NCI-H526 treated with DMSO at 0.1 percent for 48 hours (cell line): ENCODE results near the gene TMEM69.
"Not testable (repeated sequence)": the region's sequence is repeated elsewhere in the genome, so short reads cannot be mapped to it uniquely, and the experiment has no call there.

Experiments
- DNase-seq: peaks from one replicate; lab custom pipeline; 2025; lab: John Stamatoyannopoulos, UW

TMEM69 gene

DNA sequence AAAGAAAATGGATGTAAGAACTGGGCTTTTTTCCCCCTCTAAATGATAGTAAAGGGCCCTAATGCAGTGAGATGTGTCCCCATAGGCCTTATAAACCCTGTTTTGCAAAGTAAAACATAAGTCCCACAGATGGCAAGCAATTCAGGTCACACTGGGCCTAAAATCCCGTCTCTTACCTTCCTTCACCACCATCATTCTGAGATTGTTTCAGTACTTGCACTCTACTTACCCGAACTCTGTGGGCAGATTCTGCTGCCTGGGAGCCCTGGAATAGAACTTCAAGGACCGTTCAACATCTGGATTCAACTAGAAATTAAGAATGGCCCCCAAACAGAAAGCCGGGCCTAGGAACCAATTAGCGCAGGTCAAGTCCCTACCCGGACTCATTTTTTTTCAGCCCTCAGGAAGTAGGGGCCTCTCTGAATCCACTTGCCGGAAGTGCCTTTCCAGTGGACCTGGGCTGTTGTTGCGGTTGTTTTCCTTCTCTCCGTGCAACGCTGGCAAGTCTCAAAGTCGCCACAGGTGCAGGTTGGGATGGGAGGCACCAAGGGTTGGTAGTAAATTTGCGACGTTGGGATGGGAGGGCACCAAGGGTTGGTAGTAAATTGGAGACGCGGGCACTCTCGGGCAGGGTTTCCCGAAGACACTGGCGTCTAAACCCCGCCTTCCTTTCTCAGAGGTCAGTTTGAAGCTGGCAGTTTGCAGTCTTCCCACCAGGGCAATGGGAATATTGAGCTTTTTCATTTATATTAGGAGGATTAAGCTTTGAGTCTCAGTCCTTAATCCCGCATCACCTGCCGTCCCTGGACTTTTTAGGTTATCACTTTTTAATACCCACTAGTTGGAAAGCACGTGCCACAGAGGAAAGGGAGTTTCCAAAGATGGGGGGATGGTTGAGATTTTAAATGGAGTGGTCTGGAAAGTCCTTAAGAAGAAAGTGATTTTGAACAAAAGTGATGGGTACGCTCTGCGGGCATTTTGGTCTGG lies at the start of gene TMEM69:
TMEM69 (plus strand) TSS at position 428 of the 987 bp plus-strand sequence. CDS start 2,888 bp downstream, outside the sequence.
- peak; percentile 90 for DNase-seq

- DNase-seq: no peak
These were observed 47.7 kb upstream of the TMEM69 start for GRCh38 chr1:45640293-45640692.

DNA sequence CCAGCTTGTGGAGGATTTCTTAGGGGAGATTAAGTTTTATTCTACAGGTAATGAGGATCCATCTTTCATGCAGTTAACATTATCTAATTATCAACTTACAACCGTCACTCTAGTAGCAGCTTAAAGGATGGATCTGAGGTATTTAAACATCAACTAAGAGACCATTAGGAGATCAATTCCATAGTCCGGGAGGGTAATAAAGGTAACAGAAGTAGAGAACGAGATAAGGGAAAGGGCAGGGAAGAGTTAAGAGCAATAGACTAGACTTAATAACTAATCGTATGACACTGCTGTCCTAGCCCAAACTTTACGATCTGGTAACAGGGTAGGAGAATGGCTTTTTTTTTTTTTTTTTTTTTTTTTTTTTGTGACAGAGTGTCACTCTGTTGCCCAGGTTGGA lies 44.7 kb upstream of the TMEM69 start:
- DNase-seq: no peak

- peak; percentile 64 for DNase-seq
These were observed 44.0 kb upstream of the TMEM69 start for GRCh38 chr1:45643978-45644377.

GRCh38 chr1:45644661-45645060 lies 43.3 kb upstream of the TMEM69 start:
- no peak for DNase-seq

DNA sequence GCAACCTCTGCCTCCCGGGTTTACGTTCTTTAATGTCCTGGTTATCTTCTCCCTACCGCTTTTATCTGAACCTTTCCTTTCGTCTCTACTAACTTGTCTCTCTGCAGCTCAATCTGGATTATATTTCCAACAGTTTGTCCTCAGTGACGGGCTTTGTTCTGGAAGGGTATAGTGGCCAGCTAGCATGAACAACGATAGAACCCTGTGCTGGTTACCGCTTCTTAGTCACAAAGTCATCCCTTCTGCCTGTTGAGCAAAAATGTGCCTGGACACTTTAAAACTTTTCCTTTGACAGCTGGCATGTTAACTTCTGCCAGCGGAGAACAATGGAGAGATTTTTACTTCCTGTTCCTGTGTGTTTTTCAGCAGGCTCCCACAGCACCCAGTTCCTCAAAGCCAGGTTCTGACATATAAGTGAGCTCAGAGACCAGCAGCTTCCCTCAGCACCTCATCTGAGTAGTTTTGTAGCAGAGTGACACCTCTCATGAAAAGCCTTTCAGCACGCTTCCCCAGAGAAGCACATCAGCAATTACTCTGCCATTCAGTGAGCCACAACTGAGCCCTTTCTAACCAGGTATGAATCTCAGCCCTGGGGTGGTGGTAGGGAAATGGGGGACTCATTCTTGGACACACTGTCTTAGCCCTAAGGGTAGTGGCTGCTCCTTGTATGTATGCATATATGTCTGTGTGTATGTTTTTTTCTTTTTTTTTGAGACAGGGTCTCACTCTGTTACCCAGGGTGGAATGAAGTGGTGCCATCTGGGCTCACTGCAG lies 40.5 kb upstream of the TMEM69 start:
- DNase-seq: no peak

- no peak for DNase-seq
These were observed 33.3 kb upstream of the TMEM69 start for GRCh38 chr1:45654540-45655280.

- no peak for DNase-seq
These were observed 31.3 kb upstream of the TMEM69 start for GRCh38 chr1:45656573-45657226.

GRCh38 chr1:45658171-45658570 lies 29.8 kb upstream of the TMEM69 start:
- DNase-seq: no peak

GRCh38 chr1:45659222-45659621 lies 28.8 kb upstream of the TMEM69 start:
- DNase-seq: no peak

GRCh38 chr1:45660336-45660735 lies 27.6 kb upstream of the TMEM69 start:
- no peak for DNase-seq

- DNase-seq: no peak
These were observed 21.1 kb upstream of the TMEM69 start for GRCh38 chr1:45666836-45667235.

- no peak for DNase-seq
These were observed 20.5 kb upstream of the TMEM69 start for GRCh38 chr1:45667321-45668111.

DNA sequence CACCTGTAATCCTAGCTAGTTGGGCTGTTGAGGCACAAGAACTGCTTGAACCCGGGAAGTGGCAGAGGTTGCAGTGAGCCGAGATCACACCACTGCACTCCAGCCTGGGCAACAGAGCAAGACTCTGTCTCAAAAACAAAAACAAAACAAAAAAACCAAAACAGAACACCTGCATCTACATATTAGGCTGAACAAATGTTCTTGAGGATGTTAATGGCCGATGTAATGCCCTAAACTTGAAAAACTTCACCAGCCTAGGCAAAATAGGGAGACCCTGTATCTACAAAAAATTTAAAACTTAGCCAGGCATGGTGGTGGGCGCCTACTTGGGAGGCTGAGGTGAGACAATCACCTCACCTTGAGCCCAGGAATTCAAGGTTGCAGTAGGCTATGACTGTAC lies 19.5 kb upstream of the TMEM69 start:
- no peak for DNase-seq

DNA sequence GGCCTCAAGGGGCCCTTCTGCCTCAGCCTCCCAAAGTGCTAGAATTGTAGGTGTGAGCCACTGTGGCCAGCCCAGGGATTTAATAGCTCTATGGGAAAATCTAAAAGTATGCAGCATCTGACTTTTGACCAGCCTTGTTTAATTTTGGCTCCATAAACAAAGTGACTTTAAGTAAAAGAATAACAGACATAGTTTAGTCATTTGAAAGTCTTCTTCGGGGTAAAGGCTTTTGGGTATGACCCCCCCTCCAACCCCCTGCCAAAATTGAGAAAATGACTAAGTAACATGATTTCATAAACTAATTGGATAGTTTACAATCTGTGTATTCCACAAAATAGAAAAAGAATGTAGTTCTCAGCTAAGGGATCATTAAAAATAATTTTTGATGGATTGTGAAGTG lies 18.6 kb upstream of the TMEM69 start:
- DNase-seq: no peak

- DNase-seq: no peak
These were observed 17.9 kb upstream of the TMEM69 start for GRCh38 chr1:45669859-45670655.

DNA sequence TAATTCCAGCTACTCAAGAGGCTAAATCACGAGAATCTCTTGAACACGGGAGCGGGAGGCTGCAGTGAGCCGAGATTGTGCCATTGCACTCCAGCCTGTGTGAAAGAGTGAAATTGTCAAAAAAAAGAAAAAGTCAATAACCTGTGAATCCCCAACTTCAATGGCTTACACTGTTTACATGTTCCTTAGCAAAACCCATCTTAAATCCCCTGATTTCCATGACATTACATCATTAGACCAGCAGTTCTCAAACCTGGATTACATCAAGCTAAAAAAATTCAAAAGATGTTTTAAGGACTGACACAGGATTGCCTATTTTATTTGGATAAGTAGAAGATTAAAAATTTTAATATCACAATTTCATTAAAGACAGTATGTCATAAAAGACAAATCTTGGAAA lies 14.0 kb upstream of the TMEM69 start:
- DNase-seq: no peak

- DNase-seq: no peak
These were observed 13.5 kb upstream of the TMEM69 start for GRCh38 chr1:45674478-45674877.

DNA sequence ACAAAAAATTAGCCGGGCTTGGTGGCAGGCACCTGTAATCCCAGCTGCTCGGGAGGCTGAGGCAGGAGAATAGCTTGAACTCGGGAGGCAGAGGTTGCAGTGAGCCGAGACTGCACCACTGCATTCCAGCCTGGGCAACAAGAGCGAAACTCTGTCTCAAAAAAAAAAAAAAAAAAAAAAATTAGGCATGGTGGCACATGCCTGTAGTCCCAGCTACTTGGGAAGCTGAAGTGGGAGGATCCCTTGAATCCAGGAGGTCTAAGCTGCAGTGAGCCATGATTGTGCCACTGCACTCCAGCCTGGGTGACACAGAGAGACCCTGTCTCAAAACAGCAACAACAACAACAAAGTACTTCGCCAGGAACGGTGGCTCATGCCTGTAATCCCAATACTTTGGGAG lies 11.4 kb upstream of the TMEM69 start:
- DNase-seq: not testable (repeated sequence)

GRCh38 chr1:45677751-45678245 lies 10.2 kb upstream of the TMEM69 start:
- no peak for DNase-seq
